IMR-90 (cell line): ENCODE data around the gene COX4I1. TPM values are rescaled to one million over a fixed set of nuclear protein-coding genes. Genes with fewer than 3 reads are reported as not detected.

ENCODE experiments used
- BHLHE40 ChIP-seq: fragments of 150-350 bp; IDR thresholded peaks from 2 replicates; pipeline ENCODE4 v1.6.1; 2016; ENCODE audit warnings: mild to moderate bottlenecking, low read depth, low read length
- CHD1 ChIP-seq: IDR thresholded peaks from 2 replicates; pipeline ENCODE4 v1.6.1; 2012; ENCODE audit warnings: low read depth, low read length, improper control_type of control experiment
- FOS ChIP-seq: fragments of 150-350 bp; IDR thresholded peaks from 2 replicates; pipeline ENCODE4 v1.6.1; 2016; ENCODE audit warnings: low read depth, low read length
- MAFK ChIP-seq: IDR thresholded peaks from 2 replicates; pipeline ENCODE4 v1.6.1; 2012; ENCODE audit warnings: low read depth, low read length, improper control_type of control experiment
- MAZ ChIP-seq: IDR thresholded peaks from 2 replicates; pipeline ENCODE4 v1.6.1; 2012; ENCODE audit warnings: low read depth, mild to moderate bottlenecking, low read length, improper control_type of control experiment, moderate library complexity, borderline replicate concordance
- MXI1 ChIP-seq: IDR thresholded peaks from 2 replicates; pipeline ENCODE4 v1.6.1; 2012; ENCODE audit warnings: low read depth, mild to moderate bottlenecking, low read length, moderate library complexity, borderline replicate concordance
- RAD21 ChIP-seq: IDR thresholded peaks from 2 replicates; pipeline ENCODE4 v1.6.1; 2012; ENCODE audit warnings: low read length, improper control_type of control experiment
- SMC3 ChIP-seq: fragments of 150-350 bp; IDR thresholded peaks from 2 replicates; pipeline ENCODE4 v1.6.1; 2016; ENCODE audit warnings: low read depth, mild to moderate bottlenecking, antibody characterized with exemption, low read length, moderate library complexity
- polyA plus RNA-seq, 3 experiments: library from polyadenylated mRNA; depleted of rRNA; stranded (reverse); fragments of >200 nt; gene quantifications; 2 replicates each; pipeline ENCODE4 v1.2.3, GENCODE V29; 2012; ENCODE audit warnings: low replicate concordance in 1 of 3
- total RNA-seq: library from RNA; depleted of rRNA; stranded (reverse); fragments of >200 nt; gene quantifications from 2 replicates; pipeline ENCODE4 v1.2.3, GENCODE V29; 2012

COX4I1 gene
- total and polyA plus RNA-seq, 2 of the 4 experiments (the other 2 are of a cell fraction), result 397 to 700 TPM

GRCh38 chr16:85821390-85822135 is 22.1 kb downstream of the COX4I1 start (continued):
- TF ChIP-seq MAZ, result peak; percentile 44; the same call in 1 of the 2 replicates
- no peak for TF ChIP-seq MXI1
- TF ChIP-seq FOS, result no peak
- peak; percentile 99 for TF ChIP-seq RAD21
- TF ChIP-seq BHLHE40, result no peak
- no peak for TF ChIP-seq CHD1
- no peak for TF ChIP-seq MAFK
- TF ChIP-seq SMC3, result peak; percentile 99
